ENCODE results near the gene PRKG1. TPM values are rescaled to one million over a fixed set of nuclear protein-coding genes. Genes with fewer than 3 reads are reported as not detected.

PRKG1 gene
- total RNA-seq, 2 donors from 2014 or later: 145 to 381 TPM

GRCh38 chr10:51861051-51861450, 786.8 kb downstream of the PRKG1 start:
- ATAC-seq (ENCODE audit: insufficient number of reproducible peaks, low FRiP score, low read depth): no peak
- Histone ChIP-seq H3K4me3 (no peak overlapping the region), H3K36me3 (no peaks in the 10 kb centered on the region), H3K9me3 (no peaks in the 10 kb centered on the region), H3K4me1 (ENCODE audit: control insufficient read depth in 1 of 2, low read depth in 2 of 2) (peaks cover 25 to 39% of the 10 kb centered on the region in 2 donors), H3K27ac (peak overlapping the region; percentile 57 to 60), H3K27me3 (replicated peaks; ENCODE audit: insufficient read depth) (no peaks in the 10 kb centered on the region)
- DNase-seq (ENCODE audit: low spot score): no peak
- TF ChIP-seq CTCF (IDR thresholded peaks at IDR 0.05): no peak

- Histone ChIP-seq H3K27me3 (replicated peaks; ENCODE audit: insufficient read depth) (no peaks in the 10 kb centered on the region), H3K27ac (peak overlapping the region; percentile 58 to 60), H3K9me3 (no peaks in the 10 kb centered on the region), H3K4me3 (no peak overlapping the region), H3K36me3 (no peaks in the 10 kb centered on the region), H3K4me1 (ENCODE audit: control insufficient read depth in 1 of 2, low read depth in 2 of 2) (peaks cover 25 to 43% of the 10 kb centered on the region in 2 donors)
- no peak for DNase-seq (ENCODE audit: low spot score)
- no peak for ATAC-seq (ENCODE audit: insufficient number of reproducible peaks, low FRiP score, low read depth)
- no peak for TF ChIP-seq CTCF (IDR thresholded peaks at IDR 0.05)
Observed at GRCh38 chr10:51861731-51862130, 787.4 kb downstream of the PRKG1 start.

GRCh38 chr10:51862149-51862548, 787.9 kb downstream of the PRKG1 start:
- no peaks in the 10 kb centered on the region for H3K27me3 ChIP-seq (replicated peaks; ENCODE audit: insufficient read depth)
- no peak for TF ChIP-seq CTCF (IDR thresholded peaks at IDR 0.05)
- H3K9me3 ChIP-seq: no peaks in the 10 kb centered on the region
- H3K4me3 ChIP-seq: no peak overlapping the region
- no peak for ATAC-seq (ENCODE audit: insufficient number of reproducible peaks, low FRiP score, low read depth)
- no peaks in the 10 kb centered on the region for H3K36me3 ChIP-seq
- peaks cover 25 to 47% of the 10 kb centered on the region in 2 donors for H3K4me1 ChIP-seq (ENCODE audit: control insufficient read depth in 1 of 2, low read depth in 2 of 2)
- peak overlapping the region; percentile 58 to 60 for H3K27ac ChIP-seq
- DNase-seq (ENCODE audit: low spot score): no peak

- Histone ChIP-seq H3K27me3 (replicated peaks; ENCODE audit: insufficient read depth) (no peaks in the 10 kb centered on the region), H3K9me3 (no peaks in the 10 kb centered on the region), H3K4me3 (no peak overlapping the region), H3K27ac (no peak overlapping the region), H3K36me3 (no peaks in the 10 kb centered on the region), H3K4me1 (ENCODE audit: control insufficient read depth in 1 of 2, low read depth in 2 of 2) (peaks cover 0 to 10% of the 10 kb centered on the region in 2 donors)
- ATAC-seq (ENCODE audit: insufficient number of reproducible peaks, low FRiP score, low read depth): no peak
- TF ChIP-seq CTCF (IDR thresholded peaks at IDR 0.05): no peak
- no peak for DNase-seq (ENCODE audit: low spot score)
Observed at GRCh38 chr10:51867956-51868355, 793.7 kb downstream of the PRKG1 start.

- ATAC-seq (ENCODE audit: insufficient number of reproducible peaks, low FRiP score, low read depth): no peak
- peaks cover 11 to 21% of the 10 kb centered on the region in 2 donors for H3K4me1 ChIP-seq (ENCODE audit: control insufficient read depth in 1 of 2, low read depth in 2 of 2)
- no peak for TF ChIP-seq CTCF (IDR thresholded peaks at IDR 0.05)
- H3K9me3 ChIP-seq: no peaks in the 10 kb centered on the region
- no peak for DNase-seq (ENCODE audit: low spot score)
- H3K4me3 ChIP-seq: no peak overlapping the region
- H3K27me3 ChIP-seq (replicated peaks; ENCODE audit: insufficient read depth): no peaks in the 10 kb centered on the region
- H3K36me3 ChIP-seq: no peaks in the 10 kb centered on the region
- H3K27ac ChIP-seq: no peak overlapping the region
Observed at GRCh38 chr10:51874131-51874530, 799.8 kb downstream of the PRKG1 start.

All from thoracic aorta (tissue), 2 donors.